Upper lobe of left lung (tissue), 4 donors: ENCODE results near the gene CD96.

Experiments used
- POLR2A ChIP-seq, 4 donors: fragments of 450-650 bp; IDR thresholded peaks; one replicate each; pipeline ENCODE4 v1.5.1; 2016 to 2017; ENCODE audit warnings: antibody characterized with exemption in 4 of 4, mild to moderate bottlenecking in 2 of 4
- POLR2AphosphoS5 ChIP-seq, 2 donors: sonication (generic); formaldehyde crosslinking; IDR thresholded peaks; one replicate each; pipeline ENCODE4 v1.5.1; 2017; ENCODE audit warnings: antibody characterized with exemption in 2 of 2
- TF ChIP-seq, protein P1 (sequence below), 6 experiments: fragments of 450-650 bp in 4 of 6; fragments of 200-600 bp in 2 of 6; sonication (generic) in 2 of 6; IDR thresholded peaks; one replicate each; pipeline ENCODE4 v1.5.1; 2016 to 2019; ENCODE audit warnings: antibody characterized with exemption in 6 of 6

DNA sequence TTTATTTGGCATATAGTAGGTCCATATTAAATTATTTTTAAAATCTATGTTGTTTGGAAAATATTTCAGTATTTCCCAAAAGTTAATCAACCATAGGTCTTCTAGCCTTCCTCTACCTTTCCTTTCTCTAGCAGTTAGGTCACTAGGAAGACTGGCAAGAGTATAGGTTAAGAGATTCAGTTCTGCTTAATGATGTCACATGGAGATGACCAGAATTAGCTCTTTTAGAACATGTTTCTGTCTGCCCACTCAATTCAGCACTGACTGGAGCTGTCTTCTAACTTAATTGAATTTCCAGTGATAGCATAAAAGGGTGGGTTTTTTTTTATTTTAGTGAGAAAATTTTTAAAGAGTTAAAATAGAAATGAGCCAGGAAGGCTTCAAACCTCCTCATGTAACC is 76.9 kb downstream of the CD96 start:
- TF ChIP-seq POLR2AphosphoS5 (IDR thresholded peaks at IDR 0.05) (no peak), POLR2A (IDR thresholded peaks at IDR 0.05) (no peak)
- TF ChIP-seq, protein P1, sequence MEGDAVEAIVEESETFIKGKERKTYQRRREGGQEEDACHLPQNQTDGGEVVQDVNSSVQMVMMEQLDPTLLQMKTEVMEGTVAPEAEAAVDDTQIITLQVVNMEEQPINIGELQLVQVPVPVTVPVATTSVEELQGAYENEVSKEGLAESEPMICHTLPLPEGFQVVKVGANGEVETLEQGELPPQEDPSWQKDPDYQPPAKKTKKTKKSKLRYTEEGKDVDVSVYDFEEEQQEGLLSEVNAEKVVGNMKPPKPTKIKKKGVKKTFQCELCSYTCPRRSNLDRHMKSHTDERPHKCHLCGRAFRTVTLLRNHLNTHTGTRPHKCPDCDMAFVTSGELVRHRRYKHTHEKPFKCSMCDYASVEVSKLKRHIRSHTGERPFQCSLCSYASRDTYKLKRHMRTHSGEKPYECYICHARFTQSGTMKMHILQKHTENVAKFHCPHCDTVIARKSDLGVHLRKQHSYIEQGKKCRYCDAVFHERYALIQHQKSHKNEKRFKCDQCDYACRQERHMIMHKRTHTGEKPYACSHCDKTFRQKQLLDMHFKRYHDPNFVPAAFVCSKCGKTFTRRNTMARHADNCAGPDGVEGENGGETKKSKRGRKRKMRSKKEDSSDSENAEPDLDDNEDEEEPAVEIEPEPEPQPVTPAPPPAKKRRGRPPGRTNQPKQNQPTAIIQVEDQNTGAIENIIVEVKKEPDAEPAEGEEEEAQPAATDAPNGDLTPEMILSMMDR (IDR thresholded peaks at IDR 0.05) = no peak
